Subcutaneous adipose tissue (tissue), 4 donors: ENCODE data around the gene GAMT. TPM values are rescaled to one million over a fixed set of nuclear protein-coding genes. Genes with fewer than 3 reads are reported as not detected.

ENCODE experiments used
- CTCF ChIP-seq: fragments of 450-650 bp; IDR thresholded peaks from one replicate; pipeline ENCODE4 v1.5.1; 2016; ENCODE audit warnings: low read depth, mild to moderate bottlenecking, control low read depth, antibody characterized with exemption, moderate library complexity
- total RNA-seq, 4 donors: library from RNA; depleted of rRNA; stranded (reverse); fragments of >200 nt; gene quantifications; one replicate each; pipeline ENCODE4 v1.1.0, GENCODE V29; 2016

The GAMT gene
- total RNA-seq, 4 donors from 2014 or later: 4.2 to 29.3 (median 17.2) TPM

- TF ChIP-seq CTCF: no peak
Measured at GRCh38 chr19:1354970-1355567, 46.3 kb downstream of the GAMT start.

GRCh38 chr19:1353144-1353543 lies 48.2 kb downstream of the GAMT start:
- TF ChIP-seq CTCF: no peak

GRCh38 chr19:1351381-1351851 lies 49.9 kb downstream of the GAMT start:
- TF ChIP-seq CTCF: no peak

GRCh38 chr19:1350867-1351266 lies 50.5 kb downstream of the GAMT start:
- no peak for TF ChIP-seq CTCF

GRCh38 chr19:1349211-1349610 lies 52.1 kb downstream of the GAMT start:
- TF ChIP-seq CTCF: no peak

Other genes starting within 250 kb of the GAMT start
- gene SBNO2, start 227.3 kb downstream of the GAMT start, total RNA-seq: 10 to 100 TPM; 13.4 to 51.2 (median 19.1) TPM
- gene STK11, start 195.8 kb downstream of the GAMT start, total RNA-seq: 10 to 100 TPM; 22.8 to 71.8 (median 31.9) TPM
- gene CBARP, start 163.5 kb downstream of the GAMT start, total RNA-seq: 1 to 10 TPM in 1 of 4 donors, under 1 TPM in 1, not detected in 2; 0.57 to 1.1 TPM
- 100 to 1,000 TPM in 1 of 4 donors, 10 to 100 TPM in 3; 47.9 to 118 (median 66.1) TPM for gene ATP5F1D, start 159.8 kb downstream of the GAMT start, total RNA-seq
- 10 to 100 TPM in 2 of 4 donors, 1 to 10 TPM in 2; 8.0 to 43.1 (median 12.2) TPM for gene MIDN, start 153.0 kb downstream of the GAMT start, total RNA-seq
- 100 to 1,000 TPM; 159 to 753 (median 413) TPM for gene CIRBP, start 132.2 kb downstream of the GAMT start, total RNA-seq
- 10 to 100 TPM; 37.4 to 76.7 (median 46.7) TPM for gene FAM174C, start 126.0 kb downstream of the GAMT start, total RNA-seq
- not detected for gene EFNA2, start 115.7 kb downstream of the GAMT start, total RNA-seq
- gene NDUFS7, start 17.6 kb downstream of the GAMT start, total RNA-seq: 100 to 1,000 TPM in 2 of 4 donors, 10 to 100 TPM in 2; 38.5 to 105 (median 95.6) TPM
- gene DAZAP1, start 6.0 kb upstream of the GAMT start, total RNA-seq: 10 to 100 TPM; 25.8 to 46.7 (median 33.6) TPM
- 1,000 to 10,000 TPM; 2,032 to 3,816 (median 2,914) TPM for gene RPS15, start 36.9 kb upstream of the GAMT start, total RNA-seq
- gene APC2, start 48.6 kb upstream of the GAMT start, total RNA-seq: under 1 TPM in 3 of 4 donors, not detected in 1; 0.17 to 0.22 (median 0.19) TPM
- gene C19orf25, start 77.7 kb upstream of the GAMT start, total RNA-seq: 10 to 100 TPM in 3 of 4 donors, 1 to 10 TPM in 1; 2.9 to 29.4 (median 19.5) TPM
- gene PCSK4, start 88.8 kb upstream of the GAMT start, total RNA-seq: 1 to 10 TPM in 3 of 4 donors, under 1 TPM in 1; 0.65 to 2.6 (median 1.8) TPM
- gene REEP6, start 89.6 kb upstream of the GAMT start, total RNA-seq: 10 to 100 TPM in 1 of 4 donors, 1 to 10 TPM in 3; 3.1 to 19.0 (median 3.7) TPM
- gene ADAMTSL5, start 111.5 kb upstream of the GAMT start, total RNA-seq: 1 to 10 TPM in 1 of 4 donors, under 1 TPM in 1, not detected in 2; 0.51 to 1.3 TPM
- gene PLK5, start 122.5 kb upstream of the GAMT start, total RNA-seq: not detected
- gene MEX3D, start 166.8 kb upstream of the GAMT start, total RNA-seq: 1 to 10 TPM; 4.9 to 7.9 (median 6.5) TPM
- gene MBD3, start 191.3 kb upstream of the GAMT start, total RNA-seq: 10 to 100 TPM; 31.0 to 83.6 (median 35.5) TPM
- 10 to 100 TPM; 55.0 to 76.8 (median 73.8) TPM for gene UQCR11, start 203.9 kb upstream of the GAMT start, total RNA-seq